ENCODE results near the gene TOR1AIP2.

TOR1AIP2 gene

DNA sequence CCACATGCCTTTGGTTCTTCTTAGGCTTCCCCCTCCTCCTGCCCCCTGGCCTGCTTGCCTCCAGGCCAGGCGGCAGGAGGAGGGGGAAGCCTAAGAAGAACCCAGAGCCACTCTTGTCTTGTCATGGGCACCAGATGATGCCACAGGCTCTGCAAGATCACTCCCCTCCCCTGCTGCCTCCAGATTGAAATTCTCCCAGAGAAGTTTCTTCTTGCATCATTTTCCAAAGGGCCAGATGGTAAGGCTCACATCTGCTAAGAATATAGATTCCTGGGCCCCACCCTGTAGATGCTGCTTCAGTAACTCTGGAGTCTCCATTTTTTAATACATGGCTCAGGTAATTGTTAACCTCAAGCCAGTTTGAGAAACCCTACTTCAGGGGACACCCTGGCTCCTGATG is 73.7 kb downstream of the TOR1AIP2 start:
- DNase-seq (ENCODE audit: extremely low read depth, low read depth): no peak
- H3K4me3 ChIP-seq (replicated peaks; ENCODE audit: low read depth, low read length): no peak overlapping the region
- TF ChIP-seq, protein P1, sequence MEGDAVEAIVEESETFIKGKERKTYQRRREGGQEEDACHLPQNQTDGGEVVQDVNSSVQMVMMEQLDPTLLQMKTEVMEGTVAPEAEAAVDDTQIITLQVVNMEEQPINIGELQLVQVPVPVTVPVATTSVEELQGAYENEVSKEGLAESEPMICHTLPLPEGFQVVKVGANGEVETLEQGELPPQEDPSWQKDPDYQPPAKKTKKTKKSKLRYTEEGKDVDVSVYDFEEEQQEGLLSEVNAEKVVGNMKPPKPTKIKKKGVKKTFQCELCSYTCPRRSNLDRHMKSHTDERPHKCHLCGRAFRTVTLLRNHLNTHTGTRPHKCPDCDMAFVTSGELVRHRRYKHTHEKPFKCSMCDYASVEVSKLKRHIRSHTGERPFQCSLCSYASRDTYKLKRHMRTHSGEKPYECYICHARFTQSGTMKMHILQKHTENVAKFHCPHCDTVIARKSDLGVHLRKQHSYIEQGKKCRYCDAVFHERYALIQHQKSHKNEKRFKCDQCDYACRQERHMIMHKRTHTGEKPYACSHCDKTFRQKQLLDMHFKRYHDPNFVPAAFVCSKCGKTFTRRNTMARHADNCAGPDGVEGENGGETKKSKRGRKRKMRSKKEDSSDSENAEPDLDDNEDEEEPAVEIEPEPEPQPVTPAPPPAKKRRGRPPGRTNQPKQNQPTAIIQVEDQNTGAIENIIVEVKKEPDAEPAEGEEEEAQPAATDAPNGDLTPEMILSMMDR (IDR thresholded peaks at IDR 0.05; ENCODE audit: low read depth, low read length, missing control alignments): no peak

DNA sequence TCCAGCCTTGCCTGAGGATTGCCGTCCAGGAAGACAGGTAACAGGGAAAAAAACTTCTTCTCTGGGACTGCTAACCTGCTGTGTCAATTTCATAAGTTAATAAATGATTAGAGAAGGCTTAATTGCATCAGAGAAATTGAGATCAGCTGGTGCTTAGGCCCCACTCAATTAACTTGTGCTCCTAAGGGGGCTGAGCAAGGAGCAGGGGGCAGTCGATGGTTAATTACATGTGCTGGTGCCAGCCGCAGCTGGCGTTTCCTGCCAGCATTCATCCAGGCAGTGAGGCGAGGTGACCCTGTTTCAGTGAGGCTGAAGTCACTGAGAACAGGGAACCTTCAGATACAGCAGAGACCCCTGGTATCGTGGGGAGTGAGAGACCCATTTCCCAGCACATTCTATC is 74.5 kb downstream of the TOR1AIP2 start:
- TF ChIP-seq, protein P1 (IDR thresholded peaks at IDR 0.05; ENCODE audit: low read depth, low read length, missing control alignments): no peak
- no peak overlapping the region for H3K4me3 ChIP-seq (replicated peaks; ENCODE audit: low read depth, low read length)
- no peak for DNase-seq (ENCODE audit: extremely low read depth, low read depth)

DNA sequence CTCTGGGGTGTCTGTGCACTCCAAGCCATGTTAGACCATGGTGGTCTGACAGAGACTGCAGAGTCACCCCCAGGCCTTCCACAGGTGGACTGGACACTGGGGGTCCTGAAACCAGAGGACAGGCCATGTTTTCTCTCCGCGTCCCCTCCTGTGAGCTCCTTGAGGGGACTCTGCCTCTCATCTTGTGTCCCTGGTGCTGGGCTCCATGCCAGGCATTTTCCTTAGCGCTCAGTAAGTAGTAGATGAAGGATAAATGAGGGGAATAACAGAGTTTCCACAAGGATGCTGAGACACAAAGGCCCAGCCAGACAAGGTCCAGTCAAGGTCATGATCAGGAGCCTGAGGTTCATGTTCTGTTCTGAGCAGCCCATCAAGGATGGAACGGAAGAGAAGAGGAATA is 77.1 kb downstream of the TOR1AIP2 start:
- DNase-seq (ENCODE audit: extremely low read depth, low read depth): no peak
- TF ChIP-seq, protein P1 (IDR thresholded peaks at IDR 0.05; ENCODE audit: low read depth, low read length, missing control alignments): no peak
- H3K4me3 ChIP-seq (replicated peaks; ENCODE audit: low read depth, low read length): no peak overlapping the region

DNA sequence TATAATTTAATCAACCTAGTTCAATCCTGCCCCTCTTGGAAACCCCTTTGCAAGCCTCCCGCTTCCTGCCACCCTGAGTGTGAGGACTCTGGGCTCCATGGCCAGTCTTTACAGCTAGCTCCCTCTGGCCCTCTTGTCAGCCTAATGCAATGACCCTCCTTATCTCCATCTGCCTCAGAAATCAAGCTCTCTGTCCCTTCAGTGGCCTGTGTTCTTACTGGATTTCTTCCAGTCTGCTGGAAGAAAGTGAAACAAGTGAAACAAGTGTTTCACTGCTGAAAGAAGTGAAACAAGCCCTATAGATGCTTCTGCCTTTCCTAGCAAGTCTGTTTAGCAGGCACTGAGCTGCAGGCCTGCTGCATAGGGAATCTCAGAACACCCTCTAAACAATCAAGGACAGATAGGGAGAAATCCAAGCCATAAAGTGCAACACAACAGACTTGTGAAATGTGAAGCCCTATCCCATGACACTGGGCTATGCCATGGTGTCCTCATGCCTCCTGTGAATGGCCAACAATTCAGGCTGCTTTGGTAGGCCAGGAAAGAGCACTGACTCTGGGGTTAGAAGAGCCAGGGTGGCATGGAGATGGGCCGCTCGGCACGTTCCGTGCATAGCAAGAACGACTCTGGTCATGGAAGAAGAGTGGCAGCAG is 78.6 kb downstream of the TOR1AIP2 start:
- TF ChIP-seq, protein P1 (IDR thresholded peaks at IDR 0.05; ENCODE audit: low read depth, low read length, missing control alignments): no peak
- H3K4me3 ChIP-seq (replicated peaks; ENCODE audit: low read depth, low read length): no peak overlapping the region
- DNase-seq (ENCODE audit: extremely low read depth, low read depth): no peak

DNA sequence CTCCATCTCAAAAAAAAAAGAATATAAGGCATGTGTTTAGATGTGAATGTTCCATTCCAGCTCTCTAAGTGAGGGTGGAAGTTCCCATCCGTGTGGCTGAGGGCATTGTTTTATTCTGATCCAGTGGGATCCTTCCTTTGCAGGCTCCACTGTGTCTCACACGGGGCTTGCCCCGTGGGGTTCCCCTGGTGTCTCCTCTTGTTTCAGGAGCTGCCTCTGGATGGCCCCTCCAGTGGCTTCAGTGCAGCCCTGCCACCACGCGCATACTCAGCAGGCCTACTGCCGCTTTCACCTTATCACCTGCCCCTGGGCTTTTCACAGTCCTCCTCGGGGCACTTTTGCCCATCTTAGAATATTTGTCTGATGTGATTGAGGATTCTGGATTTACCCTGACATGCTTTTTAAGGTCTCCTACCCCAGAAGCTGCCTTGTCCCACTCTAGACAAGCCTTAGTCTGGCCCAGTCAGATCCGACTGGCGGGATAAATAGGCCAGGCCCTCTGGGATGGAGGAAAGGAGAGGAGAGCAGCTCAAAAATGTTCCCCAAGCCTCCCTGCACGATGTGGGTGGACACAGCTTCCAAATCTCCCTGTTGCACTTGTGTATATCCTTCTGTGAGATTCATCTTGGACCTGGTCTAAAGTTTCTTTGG is 79.3 kb downstream of the TOR1AIP2 start:
- no peak overlapping the region for H3K4me3 ChIP-seq (replicated peaks; ENCODE audit: low read depth, low read length)
- TF ChIP-seq, protein P1 (IDR thresholded peaks at IDR 0.05; ENCODE audit: low read depth, low read length, missing control alignments): no peak
- DNase-seq (ENCODE audit: extremely low read depth, low read depth): no peak

DNA sequence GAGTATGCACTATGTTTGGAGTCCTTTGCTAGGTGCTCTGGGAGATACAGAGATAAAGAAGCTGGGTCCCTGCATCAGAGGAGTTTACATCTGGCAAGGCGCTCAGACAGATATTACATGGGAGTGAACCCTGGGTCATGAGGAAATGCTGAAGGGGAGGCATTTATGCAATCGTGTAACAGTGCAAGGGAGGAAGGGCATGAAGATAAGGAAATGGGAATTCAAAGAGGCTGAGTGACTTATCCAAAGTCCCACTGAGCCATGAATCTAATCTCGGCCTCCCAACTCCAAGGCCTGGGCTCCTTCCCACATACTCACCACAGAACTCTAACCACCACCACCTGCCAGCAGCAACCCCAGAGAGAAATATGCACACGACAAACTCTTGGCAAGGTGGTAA is 82.9 kb downstream of the TOR1AIP2 start:
- no peak for DNase-seq (ENCODE audit: extremely low read depth, low read depth)
- H3K4me3 ChIP-seq (replicated peaks; ENCODE audit: low read depth, low read length): no peak overlapping the region
- TF ChIP-seq, protein P1 (IDR thresholded peaks at IDR 0.05; ENCODE audit: low read depth, low read length, missing control alignments): no peak

All from HFF-Myc (cell line).